Adrenal gland (tissue), 12 donors: Measurements from ENCODE around the gene MAP4. TPM values are rescaled to one million over a fixed set of nuclear protein-coding genes. Genes with fewer than 3 reads are reported as not detected.

Experiments
- DNase-seq, 7 donors: peaks; one replicate each; pipeline ENCODE4 v3.0.0-alpha.2; 2019 to 2020
- H3K27ac ChIP-seq, 5 donors: fragments of 200-600 bp; sonication (generic) in 4 of 5; 1 replicate in 3 of 5; 2 replicates in 2 of 5; pipeline versions ENCODE4 v1.5.1 to v1.8.0; 2016 to 2020; ENCODE audit warnings: mild to moderate bottlenecking in 1 of 5
- H3K27me3 ChIP-seq: fragments of 200-600 bp; 2 replicates; pipeline ENCODE4 v1.8.0; 2021
- H3K36me3 ChIP-seq, 2 donors: fragments of 200-600 bp; replicated peaks in 1 of 2; 1 replicate in 1 of 2; 2 replicates in 1 of 2; pipeline versions ENCODE4 v1.5.1 to v1.8.0; 2018 to 2022
- H3K4me1 ChIP-seq, 2 donors: fragments of 200-600 bp; replicated peaks in 1 of 2; 1 replicate in 1 of 2; 2 replicates in 1 of 2; pipeline versions ENCODE4 v1.5.1 to v1.8.0; 2018 to 2021
- H3K4me3 ChIP-seq, 4 donors: fragments of 200-600 bp; sonication (generic) in 3 of 4; one replicate each; pipeline ENCODE4 v1.5.1; 2016 to 2018
- H3K9me3 ChIP-seq, 3 donors: fragments of 200-600 bp; sonication (generic) in 1 of 3; replicated peaks in 1 of 3; 1 replicate in 2 of 3; 2 replicates in 1 of 3; pipeline versions ENCODE4 v1.5.1 to v1.8.0; 2016 to 2021
- POLR2A ChIP-seq, 2 donors: fragments of 450-650 bp; IDR thresholded peaks; one replicate each; pipeline ENCODE4 v1.6.1; 2017; ENCODE audit warnings: antibody characterized with exemption in 2 of 2, mild to moderate bottlenecking in 2 of 2, moderate library complexity in 1 of 2
- WGBS, 4 donors: extraction: QIAGEN DNeasy Blood & Tissue Kit in 2 of 4; methylation state at CpG; one replicate each; pipeline versions ENCODE4 v1.1.5 to v1.1.7; 2013 to 2017; 5-methylcytosine and 5-hydroxymethylcytosine counted together
- intact Hi-C, 2 donors: fragments of 100-400 bp; cut with DNase I; formaldehyde crosslinking; loops; one replicate each; pipeline versions ENCODE4 v1.14.1 to v1.15.0; 2022 to 2023
- polyA plus RNA-seq, 3 donors: library from polyadenylated mRNA; stranded (reverse); fragments of 200-250 nt in 2 of 3; fragments of 350-450 nt in 1 of 3; fragmentation: Illumina TruSeq in 1 of 3; extraction: RNeasy Lipid Tissue Mini Kit (QIAGEN cat#74804) in 1 of 3; gene quantifications; one replicate each; pipeline ENCODE4 v1.2.3, GENCODE V29; 2013 to 2014
- total RNA-seq, 9 donors: library from RNA; depleted of rRNA in 4 of 9; stranded (reverse); fragments of >200 nt in 4 of 9; fragments of 120-200 nt in 1 of 9; fragmentation: NEBNext Ultra II Directional in 1 of 9; extraction: Animal tissue kit (Norgen Biotek cat#: 25700) in 1 of 9; gene quantifications; one replicate each; pipeline versions ENCODE4 v1.1.0 to v1.2.4, GENCODE V29; 2013 to 2023
- TF ChIP-seq, protein P1 (sequence below), 6 experiments: fragments of 450-650 bp in 4 of 6; fragments of 200-600 bp in 2 of 6; sonication (generic) in 1 of 6; IDR thresholded peaks; 1 replicate in 5 of 6; 2 replicates in 1 of 6; pipeline versions ENCODE4 v1.5.1 to v1.8.0; 2016 to 2021; ENCODE audit warnings: antibody characterized with exemption in 6 of 6, mild to moderate bottlenecking in 2 of 6, moderate library complexity in 1 of 6
- donor health status: healthy with polysubstance abuse.
- donor health status: Bipolar disorder and iron deficiency.
- donor health status: DM: yes; HTN: yes; CAD: no.
- donor health status: DM: no; HTN: no; CAD: no.
- donor health status: DM: no; HTN: no; CAD: no.
- donor health status: DM: yes; HTN: yes; CAD: no.

MAP4 gene
- total and polyA plus RNA-seq, 12 donors = 34.3 to 152 (median 75.7) TPM

DNA sequence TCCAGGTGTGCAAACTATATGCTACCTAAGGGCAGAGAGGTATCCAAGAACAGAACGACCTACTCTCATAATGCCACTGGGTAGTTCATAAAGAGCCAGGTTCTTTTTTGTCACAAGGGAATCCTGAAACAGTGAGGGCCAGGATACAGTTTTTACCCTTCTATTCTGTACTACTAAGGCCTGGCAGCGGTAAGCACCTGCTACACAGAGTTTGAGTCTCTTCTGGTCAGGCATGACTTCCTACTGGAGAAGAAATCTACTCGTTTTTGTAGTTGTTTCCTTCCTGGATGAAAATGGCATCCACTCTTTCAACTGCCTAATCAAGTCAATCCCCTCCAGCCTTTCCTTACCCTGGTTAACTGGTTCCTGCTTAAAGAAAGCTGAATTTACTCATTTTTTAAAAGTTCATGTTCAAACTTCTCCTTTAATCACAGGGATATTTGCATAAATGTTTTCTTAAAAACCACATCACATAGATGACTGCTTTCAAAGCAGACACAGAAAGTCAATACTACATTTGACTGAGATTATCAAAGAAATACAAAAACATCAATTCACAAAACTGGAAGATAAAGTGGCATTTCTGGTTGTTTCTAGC is 40.0 kb downstream of the MAP4 start:
- WGBS, 4 donors = 78 to 90% (median 84%) methylated on average over 3 of the region's 3 CpGs
- no peaks in the 10 kb centered on the region for H3K36me3 ChIP-seq
- no peaks in the 10 kb centered on the region for H3K9me3 ChIP-seq
- DNase-seq = no peak
- intact Hi-C loops = no loop called here
- H3K4me1 ChIP-seq = no peaks in the 10 kb centered on the region
- TF ChIP-seq POLR2A (IDR thresholded peaks at IDR 0.05) = no peak
- TF ChIP-seq, protein P1, sequence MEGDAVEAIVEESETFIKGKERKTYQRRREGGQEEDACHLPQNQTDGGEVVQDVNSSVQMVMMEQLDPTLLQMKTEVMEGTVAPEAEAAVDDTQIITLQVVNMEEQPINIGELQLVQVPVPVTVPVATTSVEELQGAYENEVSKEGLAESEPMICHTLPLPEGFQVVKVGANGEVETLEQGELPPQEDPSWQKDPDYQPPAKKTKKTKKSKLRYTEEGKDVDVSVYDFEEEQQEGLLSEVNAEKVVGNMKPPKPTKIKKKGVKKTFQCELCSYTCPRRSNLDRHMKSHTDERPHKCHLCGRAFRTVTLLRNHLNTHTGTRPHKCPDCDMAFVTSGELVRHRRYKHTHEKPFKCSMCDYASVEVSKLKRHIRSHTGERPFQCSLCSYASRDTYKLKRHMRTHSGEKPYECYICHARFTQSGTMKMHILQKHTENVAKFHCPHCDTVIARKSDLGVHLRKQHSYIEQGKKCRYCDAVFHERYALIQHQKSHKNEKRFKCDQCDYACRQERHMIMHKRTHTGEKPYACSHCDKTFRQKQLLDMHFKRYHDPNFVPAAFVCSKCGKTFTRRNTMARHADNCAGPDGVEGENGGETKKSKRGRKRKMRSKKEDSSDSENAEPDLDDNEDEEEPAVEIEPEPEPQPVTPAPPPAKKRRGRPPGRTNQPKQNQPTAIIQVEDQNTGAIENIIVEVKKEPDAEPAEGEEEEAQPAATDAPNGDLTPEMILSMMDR (IDR thresholded peaks at IDR 0.05) = no peak
- H3K27me3 ChIP-seq = no peaks in the 10 kb centered on the region
- no peak overlapping the region for H3K27ac ChIP-seq
- no peak overlapping the region for H3K4me3 ChIP-seq

- H3K27ac ChIP-seq = no peak overlapping the region
- H3K27me3 ChIP-seq = no peaks in the 10 kb centered on the region
- WGBS, 4 donors = 58 to 72% (median 68%) methylated on average over 4 of the region's 4 CpGs
- H3K36me3 ChIP-seq = no peaks in the 10 kb centered on the region
- no peaks in the 10 kb centered on the region for H3K4me1 ChIP-seq
- DNase-seq = no peak
- no peak overlapping the region for H3K4me3 ChIP-seq
- H3K9me3 ChIP-seq = no peaks in the 10 kb centered on the region
- TF ChIP-seq, protein P1 (IDR thresholded peaks at IDR 0.05) = no peak
- no peak for TF ChIP-seq POLR2A (IDR thresholded peaks at IDR 0.05)
- intact Hi-C loops = no loop called here
These were observed 41.2 kb downstream of the MAP4 start for GRCh38 chr3:47974974-47975470.

GRCh38 chr3:47971081-47971480 is 45.1 kb downstream of the MAP4 start:
- Histone ChIP-seq H3K27ac (no peak overlapping the region), H3K9me3 (no peaks in the 10 kb centered on the region), H3K36me3 (no peaks in the 10 kb centered on the region), H3K4me1 (no peaks in the 10 kb centered on the region), H3K27me3 (no peaks in the 10 kb centered on the region), H3K4me3 (no peak overlapping the region)
- no peak for DNase-seq
- no peak for TF ChIP-seq POLR2A (IDR thresholded peaks at IDR 0.05)
- TF ChIP-seq, protein P1 (IDR thresholded peaks at IDR 0.05) = no peak
- 89 to 96% (median 94%) methylated on average over 3 of the region's 3 CpGs for WGBS, 4 donors
- intact Hi-C loops = no loop called here

DNA sequence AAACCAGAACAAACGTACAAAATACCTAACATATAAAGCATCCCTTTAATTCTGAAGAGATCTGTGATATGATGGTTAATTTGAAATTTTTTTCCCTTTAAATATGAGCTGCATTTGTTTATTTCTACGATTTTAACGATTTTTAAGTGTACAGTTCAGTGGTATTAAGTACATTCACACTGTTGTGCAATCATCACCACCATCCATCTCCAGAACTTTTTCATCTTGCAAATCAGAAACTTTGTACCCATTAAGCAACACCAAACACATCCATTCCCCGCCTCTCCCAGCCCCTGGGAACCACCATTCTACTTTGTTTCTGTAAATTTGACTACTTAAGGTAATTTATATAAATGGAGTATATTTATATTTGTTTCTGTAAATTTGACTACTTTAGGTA is 51.5 kb downstream of the MAP4 start:
- TF ChIP-seq POLR2A (IDR thresholded peaks at IDR 0.05) = no peak
- TF ChIP-seq, protein P1 (IDR thresholded peaks at IDR 0.05) = no peak
- Histone ChIP-seq H3K27ac (no peak overlapping the region), H3K27me3 (no peaks in the 10 kb centered on the region), H3K4me3 (no peak overlapping the region), H3K36me3 (no peaks in the 10 kb centered on the region), H3K4me1 (peaks cover 0 to 20% of the 10 kb centered on the region in 2 donors), H3K9me3 (no peaks in the 10 kb centered on the region)
- no peak for DNase-seq
- WGBS, 4 donors = 94 to 96% (median 95%) methylated on average over 4 of the region's 4 CpGs
- intact Hi-C loops = no loop called here
